Trophoblast cell (in vitro differentiated cells and primary cell): ENCODE results near the gene LZTFL1.

Source experiments
- DNase-seq, 2 donors: peaks; one replicate each; pipeline ENCODE4 v3.0.0-alpha.2; 2016
- H2AFZ ChIP-seq: 2 replicates; pipeline ENCODE4 v1.6.1; 2013; ENCODE audit warnings: low read length, moderate library complexity, mild to moderate bottlenecking; ENCODE audit not compliant: insufficient read depth, poor library complexity
- H2AK5ac ChIP-seq: 2 replicates; pipeline ENCODE4 v1.6.1; 2013; ENCODE audit warnings: mild to moderate bottlenecking, low read length
- H2BK120ac ChIP-seq: 2 replicates; pipeline ENCODE4 v1.6.1; 2013; ENCODE audit warnings: low read length, mild to moderate bottlenecking, moderate library complexity; ENCODE audit not compliant: insufficient read depth, poor library complexity
- H2BK12ac ChIP-seq: 2 replicates; pipeline ENCODE4 v1.6.1; 2013; ENCODE audit warnings: mild to moderate bottlenecking, low read length, moderate library complexity
- H2BK5ac ChIP-seq: 2 replicates; pipeline ENCODE4 v1.6.1; 2013; ENCODE audit warnings: low read length, low read depth, moderate library complexity, mild to moderate bottlenecking; ENCODE audit not compliant: poor library complexity
- H3K14ac ChIP-seq: 2 replicates; pipeline ENCODE4 v1.6.1; 2013; ENCODE audit warnings: mild to moderate bottlenecking, low read length
- H3K18ac ChIP-seq: 2 replicates; pipeline ENCODE4 v1.6.1; 2013; ENCODE audit warnings: mild to moderate bottlenecking, low read length
- H3K23ac ChIP-seq: 2 replicates; pipeline ENCODE4 v1.6.1; 2013; ENCODE audit warnings: low read length
- H3K27ac ChIP-seq: 2 replicates; pipeline ENCODE4 v1.5.1; 2013; ENCODE audit warnings: low read depth, mild to moderate bottlenecking, inconsistent platforms, low read length, moderate library complexity
- H3K27me3 ChIP-seq: 2 replicates; pipeline ENCODE4 v1.6.1; 2013; ENCODE audit warnings: inconsistent platforms, mild to moderate bottlenecking, low read length, moderate library complexity; ENCODE audit not compliant: insufficient read depth
- H3K36me3 ChIP-seq, 2 experiments: 1 replicate in 1 of 2; 2 replicates in 1 of 2; pipeline ENCODE4 v1.6.1; 2013; ENCODE audit warnings: low read length in 2 of 2, mild to moderate bottlenecking in 2 of 2, moderate library complexity in 1 of 2; ENCODE audit not compliant: insufficient read depth in 2 of 2, control insufficient read depth in 1 of 2
- H3K4ac ChIP-seq: 2 replicates; pipeline ENCODE4 v1.6.1; 2013; ENCODE audit warnings: low read depth, mild to moderate bottlenecking, low read length, moderate library complexity
- H3K4me1 ChIP-seq, 2 experiments: 1 replicate in 1 of 2; 2 replicates in 1 of 2; pipeline ENCODE4 v1.6.1; 2013; ENCODE audit warnings: low read length in 2 of 2, mild to moderate bottlenecking in 2 of 2, moderate library complexity in 1 of 2; ENCODE audit not compliant: insufficient read depth in 2 of 2, control insufficient read depth in 1 of 2
- H3K4me2 ChIP-seq: 2 replicates; pipeline ENCODE4 v1.6.1; 2013; ENCODE audit warnings: inconsistent platforms, mild to moderate bottlenecking, low read length, moderate library complexity
- H3K4me3 ChIP-seq: 2 replicates; pipeline ENCODE4 v1.5.1; 2013; ENCODE audit warnings: mild to moderate bottlenecking, low read depth, low read length, inconsistent platforms
- H3K79me1 ChIP-seq: one replicate; pipeline ENCODE4 v1.6.1; 2013; ENCODE audit warnings: low read length
- H3K79me2 ChIP-seq: 2 replicates; pipeline ENCODE4 v1.6.1; 2013; ENCODE audit warnings: low read length, mild to moderate bottlenecking; ENCODE audit not compliant: control insufficient read depth, insufficient read depth, poor library complexity
- H3K9ac ChIP-seq: 2 replicates; pipeline ENCODE4 v1.6.1; 2013; ENCODE audit warnings: mild to moderate bottlenecking, low read length
- H3K9me3 ChIP-seq: 2 replicates; pipeline ENCODE4 v1.6.1; 2013; ENCODE audit warnings: low read depth, mild to moderate bottlenecking, control low read depth, inconsistent platforms, low read length; ENCODE audit not compliant: insufficient read depth
- H4K12ac ChIP-seq: 2 replicates; pipeline ENCODE4 v1.6.1; 2013; ENCODE audit warnings: low read depth, mild to moderate bottlenecking, low read length, moderate library complexity
- H4K8ac ChIP-seq: 2 replicates; pipeline ENCODE4 v1.6.1; 2013; ENCODE audit warnings: low read depth, mild to moderate bottlenecking, low read length, moderate library complexity
- H4K91ac ChIP-seq: one replicate; pipeline ENCODE4 v1.6.1; 2013; ENCODE audit warnings: low read depth, mild to moderate bottlenecking, low read length, moderate library complexity
- WGBS: extraction: QIAGEN DNeasy Blood & Tissue Kit; methylation state at CpG from one replicate; pipeline ENCODE4 v1.1.7; 2013; ENCODE audit warnings: missing lambda C conversion rate; ENCODE audit not compliant: insufficient read length, insufficient coverage; ENCODE audit errors: extremely low coverage; 5-methylcytosine and 5-hydroxymethylcytosine counted together

Gene LZTFL1

GRCh38 chr3:45887285-45887684 lies 45.4 kb upstream of the LZTFL1 start:
- no peaks in the 10 kb centered on the region for H3K27me3 ChIP-seq
- DNase-seq: peak in 1 of 2 donors; percentile 46
- no CpG with 5 or more reads among the region's 4 CpGs for WGBS
- H2AK5ac ChIP-seq: no peak overlapping the region
- no peak overlapping the region for H2AFZ ChIP-seq
- no peak overlapping the region for H3K18ac ChIP-seq
- H3K4ac ChIP-seq: no peak overlapping the region
- H3K4me3 ChIP-seq: no peak overlapping the region
- H3K9me3 ChIP-seq: no peaks in the 10 kb centered on the region
- H3K79me1 ChIP-seq: no peaks in the 10 kb centered on the region
- no peak overlapping the region for H4K12ac ChIP-seq
- H2BK12ac ChIP-seq: no peak overlapping the region
- no peak overlapping the region for H3K9ac ChIP-seq
- H3K36me3 ChIP-seq: no peaks in the 10 kb centered on the region
- no peak overlapping the region for H2BK5ac ChIP-seq
- H3K27ac ChIP-seq: no peak overlapping the region
- no peak overlapping the region for H3K4me2 ChIP-seq
- no peaks in the 10 kb centered on the region for H3K4me1 ChIP-seq
- no peak overlapping the region for H4K91ac ChIP-seq
- no peak overlapping the region for H2BK120ac ChIP-seq
- H3K79me2 ChIP-seq: no peaks in the 10 kb centered on the region
- H3K23ac ChIP-seq: no peak overlapping the region
- H3K14ac ChIP-seq: no peak overlapping the region
- no peak overlapping the region for H4K8ac ChIP-seq

GRCh38 chr3:45885979-45886705 lies 44.2 kb upstream of the LZTFL1 start, which contains the start of gene CCR9:
CCR9 (plus strand) TSS chr3:45886543; CDS start chr3:45894934, 8,391 bp downstream.
- no peak within 1 kb of the TSS for H4K12ac ChIP-seq
- no peaks in the 10 kb centered on the region for H3K9me3 ChIP-seq
- H3K14ac ChIP-seq: no peak within 1 kb of the TSS
- no peak within 1 kb of the TSS for H2BK120ac ChIP-seq
- no peaks in the 10 kb centered on the region for H3K79me1 ChIP-seq
- H3K27me3 ChIP-seq: no peaks in the 10 kb centered on the region
- no CpG with 5 or more reads among the region's 9 CpGs for WGBS
- no peak within 1 kb of the TSS for H2AK5ac ChIP-seq
- H3K36me3 ChIP-seq: no peaks in the 10 kb centered on the region
- no peaks in the 10 kb centered on the region for H3K79me2 ChIP-seq
- no peak within 1 kb of the TSS for H2AFZ ChIP-seq
- H3K4ac ChIP-seq: no peak within 1 kb of the TSS
- no peak within 1 kb of the TSS for H3K18ac ChIP-seq
- H3K9ac ChIP-seq: no peak within 1 kb of the TSS
- H3K23ac ChIP-seq: no peak within 1 kb of the TSS
- no peak within 1 kb of the TSS for H2BK5ac ChIP-seq
- H4K91ac ChIP-seq: no peak within 1 kb of the TSS
- no peak within 1 kb of the TSS for H2BK12ac ChIP-seq
- no peak within 1 kb of the TSS for H3K27ac ChIP-seq
- no peaks in the 10 kb centered on the region for H3K4me1 ChIP-seq
- DNase-seq: no peak
- no peak within 1 kb of the TSS for H3K4me3 ChIP-seq
- no peak within 1 kb of the TSS for H3K4me2 ChIP-seq
- no peak within 1 kb of the TSS for H4K8ac ChIP-seq

GRCh38 chr3:45884368-45885201 lies 42.7 kb upstream of the LZTFL1 start:
- H3K4me1 ChIP-seq: no peaks in the 10 kb centered on the region
- H2BK12ac ChIP-seq: no peak overlapping the region
- H2BK120ac ChIP-seq: no peak overlapping the region
- no peak overlapping the region for H3K9ac ChIP-seq
- H2BK5ac ChIP-seq: no peak overlapping the region
- no peaks in the 10 kb centered on the region for H3K9me3 ChIP-seq
- no peaks in the 10 kb centered on the region for H3K36me3 ChIP-seq
- no peak overlapping the region for H3K4me3 ChIP-seq
- WGBS: no CpG with 5 or more reads among the region's 23 CpGs
- no peaks in the 10 kb centered on the region for H3K27me3 ChIP-seq
- no peak for DNase-seq
- H4K12ac ChIP-seq: no peak overlapping the region
- H3K79me1 ChIP-seq: no peaks in the 10 kb centered on the region
- H3K18ac ChIP-seq: no peak overlapping the region
- H3K27ac ChIP-seq: no peak overlapping the region
- no peak overlapping the region for H4K8ac ChIP-seq
- no peak overlapping the region for H3K4me2 ChIP-seq
- no peak overlapping the region for H2AK5ac ChIP-seq
- H4K91ac ChIP-seq: no peak overlapping the region
- no peak overlapping the region for H2AFZ ChIP-seq
- H3K79me2 ChIP-seq: no peaks in the 10 kb centered on the region
- H3K23ac ChIP-seq: no peak overlapping the region
- H3K4ac ChIP-seq: no peak overlapping the region
- H3K14ac ChIP-seq: no peak overlapping the region

GRCh38 chr3:45881078-45882022 lies 39.4 kb upstream of the LZTFL1 start:
- WGBS: no CpG with 5 or more reads among the region's 8 CpGs
- Histone ChIP-seq H4K12ac (no peak overlapping the region), H3K9me3 (no peaks in the 10 kb centered on the region), H3K4me2 (no peak overlapping the region), H2AK5ac (no peak overlapping the region), H3K4me1 (no peaks in the 10 kb centered on the region), H3K4me3 (no peak overlapping the region), H3K23ac (no peak overlapping the region), H3K4ac (no peak overlapping the region), H3K79me2 (no peaks in the 10 kb centered on the region), H2BK5ac (no peak overlapping the region), H4K8ac (no peak overlapping the region), H2BK12ac (no peak overlapping the region), H3K79me1 (no peaks in the 10 kb centered on the region), H3K18ac (no peak overlapping the region), H2BK120ac (no peak overlapping the region), H2AFZ (no peak overlapping the region), H4K91ac (no peak overlapping the region), H3K27me3 (no peaks in the 10 kb centered on the region), H3K9ac (no peak overlapping the region), H3K36me3 (no peaks in the 10 kb centered on the region), H3K27ac (no peak overlapping the region), H3K14ac (no peak overlapping the region)
- DNase-seq: no peak
